ENCODE results near the gene NCK2. TPM values are rescaled to one million over a fixed set of nuclear protein-coding genes. Genes with fewer than 3 reads are reported as not detected.

The NCK2 gene
- total and polyA plus RNA-seq, 10 of the 15 experiments (the other 5 are each of a cell fraction or from before 2014, with no cell fraction given) = 1.2 to 30.9 (median 14.1) TPM

DNA sequence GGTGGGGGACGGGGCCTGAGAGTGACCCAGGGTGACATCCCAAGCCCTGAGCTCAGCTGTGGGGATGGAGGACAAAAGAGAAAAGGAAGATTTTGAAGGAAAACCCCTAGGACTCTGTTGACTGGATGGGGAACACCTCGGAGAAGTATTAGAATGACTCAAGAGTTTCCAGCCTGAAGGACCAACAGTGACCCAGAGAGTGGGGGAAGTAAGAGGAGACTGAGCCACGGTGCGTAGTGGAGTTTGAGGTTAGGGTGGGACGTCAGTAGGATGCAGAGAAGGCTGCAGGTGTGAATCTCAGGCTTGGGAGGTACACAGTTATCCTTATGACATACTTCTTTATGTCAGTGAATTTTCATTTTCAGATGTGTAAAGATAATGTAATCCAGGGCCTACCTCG, 119.5 kb downstream of the NCK2 start:
- no peak overlapping the region for H3K4me2 ChIP-seq (ENCODE audit: control insufficient read depth, insufficient read depth)
- intact Hi-C loops (cut with micrococcal nuclease; ENCODE audit: unreplicated experiment) (no loop called here), in situ Hi-C loops (cut with MboI) (no loop called here)
- H3K27me3 ChIP-seq (replicated peaks in 1 of 2; ENCODE audit: control insufficient read depth in 2 of 2, insufficient read depth in 2 of 2, low read length in 1 of 2) = no peaks in the 10 kb centered on the region
- ChIA-PET RAD21 (ENCODE audit: unreplicated experiment) (no interaction called here), SMC1A (ENCODE audit: uncharacterized antibody, unreplicated experiment) (interaction anchor here (2.1 kb wide), 1 partner anchor 10 kb away, joined by 7 read pairs; no protein-coding TSS in a partner anchor), POLR2A (no interaction called here), CTCF (no interaction called here)
- H3K36me3 ChIP-seq (ENCODE audit: control insufficient read depth in 2 of 2, insufficient read depth in 2 of 2, low read length in 1 of 2) = peaks cover 1 to 3% of the 10 kb centered on the region in 2 experiments; a peak in 3 of 4 replicates
- H3K4me3 ChIP-seq = no peak overlapping the region
- BruUV-seq (replicated peaks) = no TSS peak
- 83% methylated on average over 6 of the region's 6 CpGs for WGBS (ENCODE audit: insufficient coverage, insufficient replicate concordance, low lambda C conversion rate, missing lambda C conversion rate)
- no peak for DNase-seq (ENCODE audit: low read depth, low spot score)
- no peaks in the 10 kb centered on the region; the same call in 1 of the 2 replicates for H3K4me1 ChIP-seq (ENCODE audit: control insufficient read depth, insufficient read depth, low read length)
- no peaks in the 10 kb centered on the region for H3K9me3 ChIP-seq (replicated peaks; ENCODE audit: control insufficient read depth, insufficient read depth, low read length)
- H4K20me1 ChIP-seq (ENCODE audit: control insufficient read depth, insufficient read depth) = no peaks in the 10 kb centered on the region; the same call in 1 of the 2 replicates
- TF ChIP-seq ESRRA (IDR thresholded peaks at IDR 0.05; ENCODE audit: low read length) = no peak
- peak; percentile 42; the same call in 1 of the 2 replicates for TF ChIP-seq NFIC (IDR thresholded peaks at IDR 0.05; ENCODE audit: low read depth, low read length)
- TF ChIP-seq EED (IDR thresholded peaks at IDR 0.05; ENCODE audit: low read depth) = peak; percentile 82; the same call in 1 of the 2 replicates
- peak; percentile 65 for TF ChIP-seq RUNX3 (IDR thresholded peaks at IDR 0.05; ENCODE audit: low read length)
- TF ChIP-seq CREB1 (IDR thresholded peaks at IDR 0.05; ENCODE audit: low read depth) = peak; percentile 47; the same call in 1 of the 2 replicates
- TF ChIP-seq JUNB (IDR thresholded peaks at IDR 0.05) = peak; percentile 64
- TF ChIP-seq CREM (IDR thresholded peaks at IDR 0.05; ENCODE audit: low read depth) = peak; percentile 47; the same call in 1 of the 2 replicates
- TF ChIP-seq, protein P1, sequence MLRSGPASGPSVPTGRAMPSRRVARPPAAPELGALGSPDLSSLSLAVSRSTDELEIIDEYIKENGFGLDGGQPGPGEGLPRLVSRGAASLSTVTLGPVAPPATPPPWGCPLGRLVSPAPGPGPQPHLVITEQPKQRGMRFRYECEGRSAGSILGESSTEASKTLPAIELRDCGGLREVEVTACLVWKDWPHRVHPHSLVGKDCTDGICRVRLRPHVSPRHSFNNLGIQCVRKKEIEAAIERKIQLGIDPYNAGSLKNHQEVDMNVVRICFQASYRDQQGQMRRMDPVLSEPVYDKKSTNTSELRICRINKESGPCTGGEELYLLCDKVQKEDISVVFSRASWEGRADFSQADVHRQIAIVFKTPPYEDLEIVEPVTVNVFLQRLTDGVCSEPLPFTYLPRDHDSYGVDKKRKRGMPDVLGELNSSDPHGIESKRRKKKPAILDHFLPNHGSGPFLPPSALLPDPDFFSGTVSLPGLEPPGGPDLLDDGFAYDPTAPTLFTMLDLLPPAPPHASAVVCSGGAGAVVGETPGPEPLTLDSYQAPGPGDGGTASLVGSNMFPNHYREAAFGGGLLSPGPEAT (IDR thresholded peaks at IDR 0.05; ENCODE audit: low read depth) = no peak
- H3K27ac ChIP-seq (ENCODE audit: control insufficient read depth, insufficient read depth) = no peak overlapping the region
- peaks cover 6% of the 10 kb centered on the region for H3K79me2 ChIP-seq (ENCODE audit: control insufficient read depth, insufficient read depth, low read length)
- H2AFZ ChIP-seq (ENCODE audit: control insufficient read depth, low read depth, low read length) = no peak overlapping the region
- H3K9ac ChIP-seq (ENCODE audit: control insufficient read depth, insufficient read depth, low read length) = no peak overlapping the region
- no peak for ATAC-seq
- FAIRE-seq = no peak

Measured in GM12878 (cell line).